HG03175 (cell line): ENCODE data around the gene PIP4K2A.
A peak's percentile ranks its signal among the peaks of the same experiment; 100 is the strongest.

Experiments
- ATAC-seq: cut with Tn5 transposase; IDR thresholded peaks from one replicate; pipeline ENCODE4 v1.9.1; 2021; ENCODE audit warnings: mild to moderate bottlenecking, moderate library complexity; ENCODE audit not compliant: unreplicated experiment

PIP4K2A gene

GRCh38 chr10:22644222-22644621, 70.2 kb downstream of the PIP4K2A start:
- ATAC-seq: no peak

DNA sequence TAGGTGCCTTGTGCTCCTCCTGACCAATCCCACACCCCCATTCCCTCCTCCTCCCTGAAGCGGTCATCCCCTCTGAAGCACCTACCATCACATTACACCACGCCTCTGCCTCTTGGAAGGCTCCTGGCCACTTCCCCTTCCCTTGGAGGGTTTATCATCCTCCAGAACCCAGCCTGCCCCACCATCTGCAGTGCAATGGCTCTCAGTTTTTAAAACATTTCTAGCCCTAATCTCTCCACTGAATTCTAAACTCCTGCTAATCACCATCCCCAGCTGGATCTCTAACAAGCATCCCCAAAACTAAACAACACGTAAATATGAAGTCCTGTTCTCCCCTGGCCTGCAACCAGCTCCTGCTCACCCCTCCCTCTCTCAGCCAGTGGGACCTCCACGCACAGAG, 70.6 kb downstream of the PIP4K2A start:
- ATAC-seq: no peak

DNA sequence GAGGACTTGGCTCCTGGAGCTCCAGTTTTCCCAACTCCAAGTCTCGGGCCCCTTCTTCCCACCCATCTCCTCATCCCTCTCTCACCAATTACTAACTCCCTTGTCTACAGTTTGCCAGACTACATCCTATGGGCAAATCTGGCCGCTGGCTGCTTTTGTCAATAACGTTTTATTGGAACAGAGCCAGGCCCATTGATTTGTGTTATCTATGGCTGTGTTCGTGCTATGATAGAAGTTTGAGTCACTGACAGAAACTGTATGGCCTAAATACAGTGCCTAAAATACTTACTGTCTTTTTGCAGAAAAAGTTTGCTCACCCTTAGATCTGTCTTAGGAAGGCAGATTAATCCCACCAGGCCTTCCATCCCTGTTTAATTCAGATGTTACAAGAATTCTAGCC, 71.3 kb downstream of the PIP4K2A start:
- ATAC-seq: no peak

GRCh38 chr10:22641743-22642142, 72.6 kb downstream of the PIP4K2A start:
- no peak for ATAC-seq

GRCh38 chr10:22640359-22640758, 74.0 kb downstream of the PIP4K2A start:
- ATAC-seq: no peak

DNA sequence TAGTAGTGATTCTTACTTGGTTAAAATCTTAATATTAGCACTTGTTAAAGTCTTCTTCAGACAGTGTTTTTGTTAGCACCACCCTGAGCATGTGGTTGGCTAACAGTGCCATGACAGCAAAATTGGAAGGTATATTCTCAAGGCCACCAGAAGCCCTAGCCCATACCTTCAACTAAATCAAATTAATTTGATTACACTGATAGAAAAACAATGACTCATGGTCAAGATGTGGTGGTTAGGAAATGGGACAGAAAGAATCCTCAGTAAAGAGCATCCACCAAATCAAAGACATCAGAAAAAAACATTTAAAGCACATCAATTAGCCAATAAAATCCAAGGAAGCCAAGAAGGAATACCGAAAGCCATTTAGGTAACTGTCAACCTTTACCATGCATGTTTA, 75.5 kb downstream of the PIP4K2A start:
- ATAC-seq: no peak

DNA sequence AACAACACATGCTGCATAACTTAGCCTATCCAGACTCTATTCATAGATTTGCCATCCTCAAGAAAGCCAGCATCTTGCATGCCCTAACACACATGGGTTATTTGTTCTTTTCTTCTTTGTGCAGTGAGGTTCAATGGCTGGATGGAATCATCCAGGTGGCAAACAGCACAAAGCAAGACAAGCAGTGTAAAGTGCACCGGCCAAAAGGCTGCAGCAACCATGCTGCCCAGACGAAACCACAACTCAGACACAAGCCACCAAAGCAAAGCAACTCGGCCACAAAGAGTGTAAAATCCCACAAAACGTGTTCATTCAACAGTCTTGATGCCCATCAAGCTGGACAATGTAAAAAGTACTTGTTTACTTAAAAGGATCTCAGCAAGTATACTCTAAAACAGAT, 76.9 kb downstream of the PIP4K2A start:
- ATAC-seq: no peak

GRCh38 chr10:22635650-22636049, 78.7 kb downstream of the PIP4K2A start:
- no peak for ATAC-seq

DNA sequence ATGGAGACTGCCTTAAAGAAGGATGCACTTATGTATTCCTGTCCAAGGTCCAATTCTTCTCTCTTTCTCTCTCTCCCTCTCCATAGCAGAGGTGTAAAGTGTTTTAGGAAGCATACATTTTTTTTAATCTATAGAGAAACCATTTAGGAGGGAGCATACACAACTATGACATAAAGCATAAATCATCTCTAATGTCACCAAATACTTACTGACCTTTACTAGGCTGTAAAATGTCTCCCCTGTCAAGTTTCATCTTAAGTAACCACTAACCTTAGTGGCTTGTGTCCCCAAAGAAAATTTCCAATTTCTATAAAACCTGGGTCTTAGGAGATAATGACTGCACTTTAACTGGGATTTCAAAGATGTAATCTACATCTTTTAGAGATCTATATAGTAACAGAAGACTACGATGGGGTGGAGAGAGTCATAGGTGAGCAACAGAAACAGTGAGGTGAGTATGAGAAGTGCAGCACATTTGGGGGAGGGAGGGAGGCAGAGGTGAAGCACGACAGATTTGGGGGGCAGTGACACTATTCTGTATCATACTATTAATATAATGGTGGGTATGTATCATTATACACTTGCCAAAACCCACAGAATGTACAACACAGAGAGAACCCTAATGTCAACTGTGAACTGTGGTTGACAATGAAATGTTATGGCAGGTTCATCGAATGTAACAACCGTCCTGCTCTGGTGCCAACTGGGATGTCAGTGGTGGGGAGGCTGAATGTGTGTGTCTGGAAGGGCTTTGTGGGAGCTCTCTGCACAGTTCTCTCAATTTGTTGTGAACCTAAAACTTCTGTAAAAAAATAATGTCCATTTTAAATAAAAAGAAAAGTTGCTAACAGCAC, 79.5 kb downstream of the PIP4K2A start:
- no peak for ATAC-seq

GRCh38 chr10:22634093-22634492, 80.3 kb downstream of the PIP4K2A start:
- ATAC-seq: no peak

DNA sequence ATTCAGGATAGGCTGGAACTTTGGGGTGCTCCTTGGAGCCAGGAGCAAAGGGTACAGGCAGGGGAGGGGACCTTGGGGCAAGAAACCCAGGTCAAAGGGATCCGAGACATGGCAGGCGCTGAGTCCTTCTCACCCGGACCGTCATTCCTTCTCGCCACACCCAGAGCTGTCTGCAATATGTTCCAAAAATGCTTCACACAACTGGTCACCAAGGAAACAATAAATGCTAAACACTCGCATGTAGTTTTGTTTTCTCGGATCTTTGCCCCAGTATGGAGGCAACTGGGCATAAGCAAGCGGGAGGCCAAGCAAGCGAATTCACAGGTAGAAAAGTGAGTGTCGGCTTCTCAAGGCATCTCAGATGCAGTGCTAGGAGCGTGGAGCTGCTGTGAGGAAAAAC, 80.8 kb downstream of the PIP4K2A start:
- ATAC-seq: no peak

DNA sequence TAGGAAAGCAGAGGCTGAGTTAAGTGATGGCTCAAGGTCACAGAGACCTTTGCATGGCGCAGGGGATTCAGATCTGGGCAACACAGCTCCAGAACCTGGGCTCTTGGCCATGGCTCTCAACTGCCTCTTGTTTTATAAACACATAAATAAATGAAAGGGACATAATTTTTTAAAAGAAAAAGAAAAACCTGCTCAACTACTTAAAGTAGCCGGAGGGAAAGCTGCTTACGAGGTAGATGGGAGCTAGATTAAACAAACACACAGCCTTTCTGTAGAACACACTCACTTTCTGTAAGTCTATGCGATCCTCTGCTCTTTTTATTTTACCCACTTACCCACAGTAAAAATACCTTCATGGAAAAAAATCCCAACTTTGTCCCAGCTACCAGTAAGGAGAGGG, 81.3 kb downstream of the PIP4K2A start:
- no peak for ATAC-seq

- ATAC-seq: no peak
Measured at GRCh38 chr10:22631646-22632278, 82.6 kb downstream of the PIP4K2A start.

DNA sequence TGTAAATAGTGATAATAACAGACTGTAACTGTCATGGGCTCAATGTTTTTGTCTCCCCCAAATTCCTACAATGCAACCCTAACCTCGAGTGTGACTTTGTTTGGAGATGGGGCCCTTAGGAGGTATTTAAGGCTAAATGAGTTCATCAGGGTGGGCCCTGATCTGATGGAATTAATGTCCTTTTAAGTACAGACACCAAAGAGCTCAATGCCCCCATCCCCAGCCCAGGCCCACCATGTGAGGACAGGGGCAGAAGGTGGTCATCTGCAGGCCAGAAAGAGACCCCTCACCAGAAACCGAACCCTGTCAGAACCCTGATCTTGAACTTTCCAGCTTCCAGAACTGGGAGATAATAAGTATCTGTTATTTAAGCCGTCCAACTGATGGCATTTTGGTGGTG, 83.2 kb downstream of the PIP4K2A start:
- no peak for ATAC-seq

DNA sequence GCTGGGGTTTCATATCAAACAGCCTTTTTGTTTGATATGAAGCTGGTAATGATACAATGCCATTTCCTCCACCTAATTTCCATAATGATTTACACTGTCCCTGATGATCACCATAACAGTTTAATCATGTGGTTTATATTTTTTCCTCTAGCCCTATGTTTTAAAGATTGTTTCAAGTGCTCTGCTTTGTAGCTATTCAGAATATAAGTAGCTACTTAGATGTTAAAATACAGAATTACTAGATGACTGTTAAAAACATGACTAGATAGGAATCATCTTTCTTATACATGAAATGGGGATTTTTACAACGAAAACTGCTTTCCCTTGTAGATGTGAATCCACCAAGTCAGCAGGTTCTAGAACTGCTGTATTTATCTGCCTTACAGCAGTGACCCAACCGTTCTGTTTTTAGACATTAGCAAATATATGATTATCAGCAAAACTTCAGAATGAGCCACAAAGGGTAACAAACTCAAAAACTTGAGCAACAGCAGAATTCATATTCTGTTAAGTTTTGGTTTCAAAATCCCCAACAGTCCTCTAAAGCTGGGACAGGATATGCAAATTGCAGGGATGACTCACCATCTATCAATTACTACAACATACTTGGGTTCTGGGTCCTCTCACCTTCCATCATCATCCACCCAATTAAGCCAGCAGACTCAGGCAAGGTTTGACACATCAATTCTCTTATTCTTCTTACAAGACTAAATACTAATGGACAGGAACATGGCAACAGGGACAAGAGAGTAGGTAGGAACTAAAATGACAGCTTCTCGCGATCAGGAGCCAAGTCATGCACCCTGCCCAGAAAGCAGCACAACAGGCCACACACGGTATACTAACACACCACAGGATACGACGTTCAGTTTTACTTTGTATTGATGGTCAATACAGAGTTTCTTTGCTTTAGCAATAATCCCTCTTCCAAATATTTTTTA, 83.9 kb downstream of the PIP4K2A start:
- ATAC-seq: peak; percentile 86

GRCh38 chr10:22629852-22630233, 84.5 kb downstream of the PIP4K2A start:
- no peak for ATAC-seq

- ATAC-seq: peak; percentile 37
Measured at GRCh38 chr10:22629126-22629525, 85.3 kb downstream of the PIP4K2A start.

DNA sequence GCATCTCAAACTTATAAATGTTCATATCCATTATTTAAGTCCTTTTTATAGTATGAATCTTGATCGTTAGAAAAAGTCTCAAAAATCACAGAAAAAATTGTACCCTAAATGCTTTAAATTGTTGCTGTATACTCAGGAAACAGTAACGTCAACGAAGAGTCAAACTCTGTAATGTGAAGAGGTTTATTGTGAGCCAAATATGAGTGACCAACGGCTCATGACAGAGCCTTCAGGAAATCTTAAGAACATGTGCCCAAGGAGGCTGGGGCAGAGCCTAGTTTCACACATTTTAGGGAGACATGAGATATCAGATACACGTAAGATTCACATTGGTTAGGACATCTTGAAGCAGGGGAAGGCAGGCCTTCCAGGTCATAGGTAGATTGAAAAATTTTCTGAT, 86.1 kb downstream of the PIP4K2A start:
- ATAC-seq: no peak

DNA sequence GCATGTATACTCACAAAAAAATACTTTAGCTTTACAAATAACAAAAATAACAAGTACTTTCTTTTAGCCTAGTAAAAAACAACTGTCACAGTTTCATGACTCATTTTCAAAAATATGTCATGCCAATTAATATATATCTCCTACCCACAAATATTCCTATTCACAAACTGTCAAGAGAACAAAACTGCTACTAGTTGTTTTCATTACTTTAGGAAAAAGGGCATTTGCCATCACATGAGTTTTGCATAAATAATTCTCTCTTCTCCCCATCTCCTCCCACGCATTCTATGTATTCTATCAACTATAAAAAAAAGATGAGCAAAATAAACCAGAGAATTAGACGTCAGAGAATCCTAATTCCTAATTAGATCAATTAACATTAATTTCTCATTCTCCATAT, 87.6 kb downstream of the PIP4K2A start:
- no peak for ATAC-seq

DNA sequence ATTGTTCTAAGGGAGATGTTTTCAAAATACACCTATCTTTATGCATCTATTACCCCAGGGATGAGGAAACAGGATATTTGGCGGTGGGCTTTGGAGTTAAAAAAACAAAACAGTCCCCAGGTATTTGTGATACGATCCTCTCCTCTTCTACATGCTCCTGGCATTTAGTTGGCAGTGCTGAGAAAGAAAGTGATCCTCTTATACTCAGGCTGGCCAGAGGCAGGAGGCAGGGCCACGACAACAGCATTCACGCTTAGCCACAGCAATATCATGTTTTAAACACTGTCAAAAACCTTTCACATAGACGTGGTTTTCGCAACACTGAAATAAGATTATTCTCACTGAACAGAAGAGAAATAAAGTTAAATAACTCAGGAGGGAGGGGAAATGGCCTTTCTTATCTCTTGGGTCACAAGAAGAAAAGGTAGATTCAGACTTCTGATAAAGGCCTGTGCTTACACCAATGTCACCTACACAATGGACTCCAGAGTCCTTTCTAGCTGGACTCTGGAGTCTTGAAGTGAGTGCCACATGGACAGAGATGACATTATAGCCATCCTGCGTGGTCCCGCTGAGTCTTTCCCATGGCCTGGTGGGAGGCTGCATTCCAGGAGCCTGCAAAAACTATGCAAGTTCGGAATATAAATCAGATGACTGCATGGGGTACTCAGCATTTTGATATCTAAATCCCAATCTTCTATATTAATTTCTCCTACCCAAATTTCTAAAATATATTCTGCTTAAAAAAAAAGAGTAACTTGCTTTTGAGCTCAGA, 88.7 kb downstream of the PIP4K2A start:
- ATAC-seq: no peak

DNA sequence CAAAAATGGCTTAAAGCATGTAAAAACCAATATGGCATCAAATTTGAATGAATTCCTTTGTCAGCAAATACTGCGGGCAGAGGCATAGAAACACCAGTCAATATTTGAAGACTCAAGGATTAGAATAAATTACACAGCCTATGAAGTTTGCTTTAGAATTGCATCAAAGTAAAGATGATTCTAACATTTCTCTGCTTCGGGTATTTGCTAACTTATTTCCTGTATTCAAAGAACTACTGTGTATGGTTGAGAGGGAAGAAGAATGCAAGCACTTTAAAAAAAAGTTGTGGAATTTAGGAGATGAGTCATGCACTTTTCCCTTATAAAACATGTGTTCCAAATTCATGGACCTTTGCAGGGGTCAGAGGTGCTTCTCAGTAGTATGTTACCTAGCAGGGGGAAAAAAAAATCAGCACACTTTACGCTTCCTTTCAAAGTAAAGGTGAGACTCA, 90.1 kb downstream of the PIP4K2A start:
- no peak for ATAC-seq
